IMR-90 (cell line): ENCODE results near the gene ZNF581. TPM values are rescaled to one million over a fixed set of nuclear protein-coding genes. Genes with fewer than 3 reads are reported as not detected.

Experiments used
- ATAC-seq: fragments of 200-7000 bp; cut with Tn5 transposase; 2 replicates; pipeline ENCODE4 v1.9.1; 2020; ENCODE audit warnings: low read depth, mild to moderate bottlenecking, moderate library complexity
- BruUV-seq: library from RNA; stranded (reverse); fragments of 400-500 nt; replicated peaks from 2 replicates; lab custom pipeline; 2021; lab: Mats Ljungman, UMichigan
- CTCF ChIA-PET: fragments of 300-600 bp; formaldehyde crosslinking; extraction: SDS; loops from one replicate; lab custom pipeline; 2021; ENCODE audit warnings: antibody characterized with exemption; lab: Yijun Ruan, JAX
- POLR2A ChIA-PET: fragments of 300-600 bp; sonication (Branson Sonifier 250); formaldehyde crosslinking; loops from one replicate; lab custom pipeline; 2022; ENCODE audit warnings: antibody characterized with exemption; ENCODE audit not compliant: unreplicated experiment; lab: Charles Lee
- DNase-seq: peaks from one replicate; pipeline ENCODE4 v3.0.0; 2013
- H2AFZ ChIP-seq: replicated peaks from 2 replicates; pipeline ENCODE3; 2013; ENCODE audit warnings: low read length, mild to moderate bottlenecking; ENCODE audit not compliant: poor library complexity
- H2AK5ac ChIP-seq: 2 replicates; pipeline ENCODE4 v1.6.1; 2013; ENCODE audit warnings: low read depth, low read length, inconsistent platforms
- H2AK9ac ChIP-seq: replicated peaks from 2 replicates; pipeline ENCODE3; 2013; ENCODE audit warnings: mild to moderate bottlenecking, low read depth, low read length, moderate library complexity; ENCODE audit not compliant: poor library complexity
- H2BK120ac ChIP-seq: 2 replicates; pipeline ENCODE4 v1.6.1; 2013; ENCODE audit warnings: low read depth, low read length, inconsistent platforms
- H2BK15ac ChIP-seq: 3 replicates; pipeline ENCODE4 v1.6.1; 2013; ENCODE audit warnings: low read depth, low read length, inconsistent platforms
- H2BK20ac ChIP-seq: 2 replicates; pipeline ENCODE4 v1.6.1; 2013; ENCODE audit warnings: low read depth, mild to moderate bottlenecking, inconsistent platforms, low read length, moderate library complexity
- H2BK5ac ChIP-seq: 2 replicates; pipeline ENCODE4 v1.6.1; 2013; ENCODE audit warnings: mild to moderate bottlenecking, low read depth, low read length, inconsistent platforms; ENCODE audit not compliant: poor library complexity, severe bottlenecking
- H3K14ac ChIP-seq: replicated peaks from 2 replicates; pipeline ENCODE4 v1.6.1; 2013; ENCODE audit warnings: low read depth, low read length, inconsistent platforms
- H3K18ac ChIP-seq: 2 replicates; pipeline ENCODE4 v1.6.1; 2013; ENCODE audit warnings: low read depth, low read length, control low read depth
- H3K23ac ChIP-seq: 2 replicates; pipeline ENCODE4 v1.6.1; 2013; ENCODE audit warnings: low read depth, low read length, inconsistent platforms
- H3K27ac ChIP-seq: 2 replicates; pipeline ENCODE4 v1.5.1; 2013; ENCODE audit warnings: mild to moderate bottlenecking, control low read depth, low read length; ENCODE audit not compliant: insufficient read depth
- H3K27me3 ChIP-seq: 2 replicates; pipeline ENCODE4 v1.6.1; 2013; ENCODE audit warnings: low read length; ENCODE audit not compliant: control insufficient read depth, insufficient read depth
- H3K36me3 ChIP-seq: 2 replicates; pipeline ENCODE4 v1.6.1; 2013; ENCODE audit warnings: low read length, mixed read lengths; ENCODE audit not compliant: control insufficient read depth, insufficient read depth
- H3K4ac ChIP-seq: 2 replicates; pipeline ENCODE4 v1.6.1; 2013; ENCODE audit warnings: low read depth, low read length, inconsistent platforms
- H3K4me1 ChIP-seq: 2 replicates; pipeline ENCODE4 v1.6.1; 2013; ENCODE audit warnings: low read length, mixed read lengths; ENCODE audit not compliant: control insufficient read depth, insufficient read depth
- H3K4me2 ChIP-seq: 2 replicates; pipeline ENCODE4 v1.6.1; 2013; ENCODE audit warnings: low read depth, mild to moderate bottlenecking, control low read depth, low read length, moderate library complexity
- H3K4me3 ChIP-seq: 2 replicates; pipeline ENCODE4 v1.5.1; 2013; ENCODE audit warnings: low read depth, mild to moderate bottlenecking, control low read depth, low read length, moderate library complexity; ENCODE audit not compliant: insufficient read depth
- H3K56ac ChIP-seq: 2 replicates; pipeline ENCODE4 v1.6.1; 2013; ENCODE audit warnings: low read length, inconsistent platforms; ENCODE audit not compliant: insufficient read depth; ENCODE audit errors: extremely low read depth
- H3K79me1 ChIP-seq, 2 experiments: 2 replicates each; pipeline ENCODE4 v1.6.1; 2013; ENCODE audit warnings: low read length in 2 of 2, inconsistent platforms in 1 of 2, low read depth in 1 of 2
- H3K9ac ChIP-seq: 2 replicates; pipeline ENCODE4 v1.6.1; 2013; ENCODE audit warnings: low read depth, low read length, control low read depth
- H3K9me1 ChIP-seq: 2 replicates; pipeline ENCODE4 v1.6.1; 2013; ENCODE audit warnings: low read length, inconsistent platforms; ENCODE audit not compliant: insufficient read depth
- H3K9me3 ChIP-seq: 2 replicates; pipeline ENCODE4 v1.6.1; 2013; ENCODE audit warnings: low read length; ENCODE audit not compliant: control insufficient read depth, insufficient read depth
- H4K20me1 ChIP-seq: 2 replicates; pipeline ENCODE4 v1.6.1; 2013; ENCODE audit warnings: low read length, inconsistent platforms; ENCODE audit not compliant: insufficient read depth
- H4K5ac ChIP-seq: 2 replicates; pipeline ENCODE4 v1.6.1; 2013; ENCODE audit warnings: mild to moderate bottlenecking, low read depth, low read length, control low read depth
- H4K8ac ChIP-seq, 2 experiments: 2 replicates each; pipeline ENCODE4 v1.6.1; 2013; ENCODE audit warnings: low read depth in 2 of 2, low read length in 2 of 2, control low read depth in 1 of 2, inconsistent platforms in 1 of 2
- H4K91ac ChIP-seq: 2 replicates; pipeline ENCODE4 v1.6.1; 2013; ENCODE audit warnings: low read depth, low read length, inconsistent platforms; ENCODE audit not compliant: insufficient read depth
- CEBPB ChIP-seq: IDR thresholded peaks from 2 replicates; pipeline ENCODE4 v1.6.1; 2012; ENCODE audit warnings: low read depth, low read length, improper control_type of control experiment
- RCOR1 ChIP-seq: IDR thresholded peaks from 2 replicates; pipeline ENCODE4 v1.6.1; 2012; ENCODE audit warnings: mild to moderate bottlenecking, low read length, improper control_type of control experiment; ENCODE audit not compliant: insufficient replicate concordance
- WGBS, 2 experiments: methylation state at CpG; one replicate each; pipeline versions ENCODE4 v1.1.5 to v1.1.7; 2013; ENCODE audit warnings: missing lambda C conversion rate in 2 of 2; ENCODE audit not compliant: insufficient read length in 1 of 2; ENCODE audit errors: extremely low coverage in 2 of 2; 5-methylcytosine and 5-hydroxymethylcytosine counted together
- dilution Hi-C: fragments of 300-500 bp; cut with HindIII; formaldehyde crosslinking; loops from one replicate; pipeline ENCODE4 v1.14.3; 2018; ENCODE audit warnings: low sequenced_read_pairs; ENCODE audit not compliant: unreplicated experiment
- in situ Hi-C: fragments of 300-500 bp; cut with MboI; formaldehyde crosslinking; loops from 3 replicates; pipeline ENCODE4 v1.14.3; 2019; ENCODE audit warnings: low sequenced_read_pairs, inconsistent platforms, mixed read lengths
- intact Hi-C: fragments of 100-400 bp; cut with micrococcal nuclease; formaldehyde crosslinking; loops from 2 replicates; pipeline ENCODE4 v1.10.0; 2022
- polyA plus RNA-seq, 3 experiments: library from polyadenylated mRNA; depleted of rRNA; stranded (reverse); fragments of >200 nt; gene quantifications; 2 replicates each; pipeline ENCODE4 v1.2.3, GENCODE V29; 2012; ENCODE audit warnings: low replicate concordance in 1 of 3
- total RNA-seq: library from RNA; depleted of rRNA; stranded (reverse); fragments of >200 nt; gene quantifications from 2 replicates; pipeline ENCODE4 v1.2.3, GENCODE V29; 2012

Gene ZNF581
- total and polyA plus RNA-seq, 2 of the 4 experiments (the other 2 are of a cell fraction) = 9.7 to 21.9 TPM

DNA sequence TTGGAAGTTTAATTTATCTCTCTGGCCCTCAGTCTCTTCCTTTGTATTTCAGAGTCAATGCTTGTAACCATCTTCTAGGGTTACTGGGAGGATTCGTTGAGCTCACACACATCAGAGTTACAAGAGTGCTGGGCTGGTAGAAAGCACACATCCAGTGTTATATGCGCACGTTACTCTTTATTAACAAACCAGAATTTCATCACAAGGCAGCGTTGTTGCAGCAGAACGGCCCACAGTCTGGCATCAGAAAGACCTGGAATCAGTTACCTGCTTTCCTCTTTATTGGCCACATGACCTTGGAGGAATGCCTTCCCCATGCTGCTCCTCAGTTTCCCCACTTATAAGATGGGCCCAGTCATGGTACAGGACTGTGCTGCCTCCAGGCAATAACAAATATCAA is 34.1 kb upstream of the ZNF581 start:
- Histone ChIP-seq H3K79me1 (peaks cover 44 to 76% of the 10 kb centered on the region in 2 experiments), H3K14ac (no peak overlapping the region), H2AFZ (no peak overlapping the region), H2AK5ac (no peak overlapping the region), H3K18ac (no peak overlapping the region), H2BK120ac (no peak overlapping the region), H3K4me3 (no peak overlapping the region), H4K91ac (no peak overlapping the region), H3K27me3 (no peaks in the 10 kb centered on the region), H4K5ac (no peak overlapping the region), H2BK20ac (no peak overlapping the region), H3K9ac (no peak overlapping the region), H3K9me1 (peaks cover 9% of the 10 kb centered on the region; the same call in 1 of the 2 replicates), H3K4ac (no peak overlapping the region), H3K4me2 (no peak overlapping the region), H4K20me1 (peaks cover 42% of the 10 kb centered on the region), H2AK9ac (no peak overlapping the region), H3K4me1 (peaks cover 5% of the 10 kb centered on the region; the same call in 1 of the 2 replicates), H2BK5ac (no peak overlapping the region), H3K27ac (no peak overlapping the region), H4K8ac (no peak overlapping the region), H3K23ac (no peak overlapping the region), H3K36me3 (peaks cover 24% of the 10 kb centered on the region), H3K56ac (no peak overlapping the region), H3K9me3 (peaks cover 5% of the 10 kb centered on the region; the same call in 1 of the 2 replicates), H2BK15ac (no peak overlapping the region)
- BruUV-seq = no TSS peak
- ChIA-PET CTCF (no interaction called here), POLR2A (no interaction called here)
- ATAC-seq (no peak), DNase-seq (no peak)
- TF ChIP-seq CEBPB (no peak), RCOR1 (no peak)
- WGBS, 2 experiments = 92% methylated on average over 2 of the region's 5 CpGs; no CpG with 5 or more reads in 1 of the 2 experiments
- dilution Hi-C loops = no loop called here
- intact Hi-C loops = no loop called here
- in situ Hi-C loops = loop anchor here (5.0 kb wide), 1 partner anchor 92 kb away; no protein-coding TSS in a partner anchor
